SK-N-SH treated with all-trans-retinoic acid at 6 μM for 48 hours (cell line): ENCODE results near the gene MVB12A.

Experiments
- TCF4 ChIP-seq: fragments of 250-450 bp; sonication (Bioruptor Pico); IDR thresholded peaks from 2 replicates; pipeline ENCODE4 v1.8.0; 2021; ENCODE audit warnings: mild to moderate bottlenecking, moderate library complexity, borderline replicate concordance
- TF ChIP-seq, protein P1 (sequence below): fragments of 250-450 bp; sonication (Bioruptor Pico); IDR thresholded peaks from 2 replicates; pipeline ENCODE4 v1.5.1; 2020; ENCODE audit warnings: low read depth, mild to moderate bottlenecking, moderate library complexity

DNA sequence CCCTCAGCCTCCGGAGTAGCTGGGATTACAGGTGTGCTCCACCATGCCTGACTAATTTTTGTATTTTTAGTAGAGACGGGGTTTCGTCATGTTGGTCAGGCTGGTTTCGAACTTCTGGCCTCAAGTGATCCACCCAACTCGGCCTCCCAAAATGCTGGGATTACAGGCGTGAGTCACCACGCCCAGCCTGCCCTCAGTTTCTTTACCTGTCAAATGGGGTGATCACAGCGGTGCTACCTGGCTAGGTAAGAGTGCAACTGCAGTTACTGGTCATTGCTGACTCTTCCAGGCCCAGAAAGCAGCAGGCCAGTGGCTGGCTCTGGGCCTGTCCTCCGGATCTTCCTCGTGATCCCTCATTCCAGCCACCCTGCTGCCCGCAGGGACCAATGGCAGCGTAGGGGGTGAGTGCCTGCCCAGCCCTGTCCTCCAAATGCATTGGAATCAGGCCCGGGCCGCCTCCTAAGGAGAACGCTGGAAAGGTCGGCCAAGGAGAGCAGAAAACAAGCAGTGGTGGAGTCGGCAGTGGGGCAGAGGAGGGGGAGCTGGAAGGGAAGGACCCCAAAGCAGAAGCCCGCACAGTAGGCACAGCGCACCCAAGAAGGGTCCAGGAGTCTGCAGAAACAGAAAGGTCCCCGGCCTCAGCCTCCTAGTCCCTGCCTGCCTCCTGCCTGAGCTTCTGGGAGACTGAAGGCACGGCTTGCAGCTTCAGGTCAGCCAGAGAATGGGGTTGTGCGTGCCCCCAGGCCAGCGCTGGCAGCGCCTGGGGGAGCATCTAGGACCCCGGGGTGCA lies 48.6 kb downstream of the MVB12A start:
- TF ChIP-seq, protein P1, sequence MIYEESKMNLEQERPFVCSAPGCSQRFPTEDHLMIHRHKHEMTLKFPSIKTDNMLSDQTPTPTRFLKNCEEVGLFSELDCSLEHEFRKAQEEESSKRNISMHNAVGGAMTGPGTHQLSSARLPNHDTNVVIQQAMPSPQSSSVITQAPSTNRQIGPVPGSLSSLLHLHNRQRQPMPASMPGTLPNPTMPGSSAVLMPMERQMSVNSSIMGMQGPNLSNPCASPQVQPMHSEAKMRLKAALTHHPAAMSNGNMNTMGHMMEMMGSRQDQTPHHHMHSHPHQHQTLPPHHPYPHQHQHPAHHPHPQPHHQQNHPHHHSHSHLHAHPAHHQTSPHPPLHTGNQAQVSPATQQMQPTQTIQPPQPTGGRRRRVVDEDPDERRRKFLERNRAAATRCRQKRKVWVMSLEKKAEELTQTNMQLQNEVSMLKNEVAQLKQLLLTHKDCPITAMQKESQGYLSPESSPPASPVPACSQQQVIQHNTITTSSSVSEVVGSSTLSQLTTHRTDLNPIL (CRISPR knock-in tag) = no peak
- no peak for TF ChIP-seq TCF4 (CRISPR knock-in tag)
